IPS DF 6.9 (cell line): ENCODE data around the gene BEST1.

Source experiments
- DNase-seq: peaks from one replicate; pipeline ENCODE4 v3.0.0-alpha.2; 2013; ENCODE audit warnings: low read depth, low spot score
- H3K27ac ChIP-seq: one replicate; pipeline ENCODE4 v1.5.1; 2013; ENCODE audit warnings: low read length, control low read depth
- H3K27me3 ChIP-seq: 2 replicates; pipeline ENCODE4 v1.6.1; 2013; ENCODE audit warnings: mild to moderate bottlenecking, low read length; ENCODE audit not compliant: control insufficient read depth, insufficient read depth
- H3K36me3 ChIP-seq: 2 replicates; pipeline ENCODE4 v1.6.1; 2013; ENCODE audit warnings: low read length; ENCODE audit not compliant: control insufficient read depth, insufficient read depth
- H3K4me1 ChIP-seq: 2 replicates; pipeline ENCODE4 v1.6.1; 2013; ENCODE audit warnings: low read length; ENCODE audit not compliant: control insufficient read depth, insufficient read depth
- H3K4me3 ChIP-seq: 2 replicates; pipeline ENCODE4 v1.5.1; 2013; ENCODE audit warnings: mild to moderate bottlenecking, low read length
- H3K9me3 ChIP-seq: 2 replicates; pipeline ENCODE4 v1.6.1; 2013; ENCODE audit warnings: low read length, inconsistent platforms; ENCODE audit not compliant: control insufficient read depth, insufficient read depth
- WGBS: extraction: QIAGEN DNeasy Blood & Tissue Kit; methylation state at CpG from one replicate; pipeline ENCODE4 v1.1.7; 2013; ENCODE audit warnings: mixed read lengths, missing lambda C conversion rate; ENCODE audit not compliant: insufficient read length, insufficient coverage; 5-methylcytosine and 5-hydroxymethylcytosine counted together

The BEST1 gene

GRCh38 chr11:61950035-61950547, at the start of gene BEST1:
BEST1 (plus strand) TSS chr11:61950351; CDS start chr11:61951807, 1,456 bp downstream.
- no peaks in the 10 kb centered on the region for H3K9me3 ChIP-seq
- no peaks in the 10 kb centered on the region for H3K27me3 ChIP-seq
- H3K4me1 ChIP-seq, result peaks cover 2% of the 10 kb centered on the region
- DNase-seq, result no peak
- WGBS, result no CpG with 5 or more reads among the region's 8 CpGs
- H3K27ac ChIP-seq, result no peak within 1 kb of the TSS
- no peak within 1 kb of the TSS for H3K4me3 ChIP-seq
- H3K36me3 ChIP-seq, result no peaks in the 10 kb centered on the region

- no peak for DNase-seq
- no CpG with 5 or more reads among the region's 10 CpGs for WGBS
- Histone ChIP-seq H3K4me1 (0 out of 2 replicates have a peak, but pooled peaks cover 2% of the 10 kb centered on the region), H3K9me3 (no peaks in the 10 kb centered on the region), H3K4me3 (no peak overlapping the region), H3K36me3 (no peaks in the 10 kb centered on the region; the same call in 1 of the 2 replicates), H3K27ac (no peak overlapping the region), H3K27me3 (no peaks in the 10 kb centered on the region)
Measured at GRCh38 chr11:61901397-61901796, 48.8 kb upstream of the BEST1 start.

GRCh38 chr11:61902313-61902712, 47.8 kb upstream of the BEST1 start:
- WGBS, result no CpG with 5 or more reads among the region's 11 CpGs
- H3K36me3 ChIP-seq, result no peaks in the 10 kb centered on the region; the same call in 1 of the 2 replicates

GRCh38 chr11:61903845-61904244, 46.3 kb upstream of the BEST1 start:
- Histone ChIP-seq H3K27me3 (no peaks in the 10 kb centered on the region), H3K27ac (no peak overlapping the region), H3K4me1 (no peaks in the 10 kb centered on the region), H3K36me3 (no peaks in the 10 kb centered on the region), H3K9me3 (no peaks in the 10 kb centered on the region), H3K4me3 (no peak overlapping the region)
- WGBS, result no CpG with 5 or more reads among the region's 3 CpGs
- DNase-seq, result no peak

More at GRCh38 chr11:61902313-61902712, 47.8 kb upstream of the BEST1 start:
- no peak for DNase-seq
- Histone ChIP-seq H3K4me3 (no peak overlapping the region), H3K4me1 (0 out of 2 replicates have a peak, but pooled peaks cover under 1% of the 10 kb centered on the region), H3K27me3 (no peaks in the 10 kb centered on the region), H3K27ac (no peak overlapping the region), H3K9me3 (no peaks in the 10 kb centered on the region)

DNA sequence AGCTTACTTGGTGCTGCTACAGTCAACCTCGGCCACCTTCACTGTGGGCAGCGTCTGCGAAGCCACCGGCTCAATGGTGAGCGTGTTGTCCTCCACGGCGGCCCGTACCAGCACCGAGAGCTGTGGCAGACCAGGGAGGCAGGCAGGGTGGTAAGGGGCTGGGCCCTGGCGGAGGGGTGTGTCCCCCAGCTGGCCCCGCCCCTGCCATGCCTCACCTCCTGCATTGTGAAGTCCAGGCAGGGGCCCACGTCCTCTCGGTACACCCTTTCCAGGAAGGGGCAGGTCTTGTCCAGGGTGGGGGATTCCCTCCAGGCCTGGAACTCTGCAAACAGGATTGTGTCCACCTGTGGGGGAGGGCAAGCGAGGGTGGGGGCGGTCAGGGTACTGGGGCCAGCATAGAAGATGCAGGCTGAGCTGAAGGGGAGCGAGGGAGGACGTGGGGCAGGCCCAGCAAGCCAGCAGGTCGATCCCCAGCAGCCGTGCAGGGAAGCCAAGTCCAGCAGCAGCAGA, 45.6 kb upstream of the BEST1 start:
- Histone ChIP-seq H3K36me3 (no peaks in the 10 kb centered on the region), H3K27me3 (no peaks in the 10 kb centered on the region), H3K4me1 (no peaks in the 10 kb centered on the region), H3K4me3 (no peak overlapping the region; the same call in 1 of the 2 replicates), H3K9me3 (no peaks in the 10 kb centered on the region), H3K27ac (no peak overlapping the region)
- no CpG with 5 or more reads among the region's 19 CpGs for WGBS
- no peak for DNase-seq

DNA sequence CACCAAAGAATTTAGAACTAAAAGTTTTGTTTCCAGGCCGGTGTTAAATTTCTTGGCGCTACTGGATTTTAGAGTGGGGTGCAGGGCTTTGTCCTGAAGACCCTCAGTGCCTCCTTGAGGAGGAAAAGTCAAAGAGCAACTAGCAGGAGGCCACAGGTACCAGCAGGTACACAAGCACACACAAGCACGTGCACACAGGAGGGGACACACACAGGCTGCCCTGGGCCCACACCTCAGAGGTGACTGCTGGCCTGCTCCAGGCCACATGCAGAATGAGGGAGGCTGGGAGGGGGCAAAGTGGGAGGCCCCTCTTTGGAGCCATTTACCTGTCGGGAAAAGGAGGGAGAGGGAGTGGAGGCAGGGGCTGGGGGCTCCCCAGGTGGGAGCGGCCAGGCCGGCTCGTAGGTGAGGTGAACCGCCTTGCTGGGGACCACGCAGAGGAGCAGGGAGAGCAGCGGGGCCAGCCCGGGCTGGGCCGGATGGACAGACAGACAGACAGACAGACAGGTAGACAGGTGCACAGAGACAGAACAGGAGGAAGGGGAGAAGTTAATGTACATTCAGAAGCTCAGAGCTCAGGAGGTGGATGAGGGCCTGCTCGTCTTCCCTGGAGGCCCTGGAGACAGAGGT, 45.0 kb upstream of the BEST1 start:
- no peak overlapping the region for H3K27ac ChIP-seq
- H3K36me3 ChIP-seq, result no peaks in the 10 kb centered on the region
- no peaks in the 10 kb centered on the region for H3K4me1 ChIP-seq
- WGBS, result no CpG with 5 or more reads among the region's 13 CpGs
- no peak overlapping the region for H3K4me3 ChIP-seq
- H3K9me3 ChIP-seq, result no peaks in the 10 kb centered on the region
- DNase-seq, result no peak
- no peaks in the 10 kb centered on the region for H3K27me3 ChIP-seq

DNA sequence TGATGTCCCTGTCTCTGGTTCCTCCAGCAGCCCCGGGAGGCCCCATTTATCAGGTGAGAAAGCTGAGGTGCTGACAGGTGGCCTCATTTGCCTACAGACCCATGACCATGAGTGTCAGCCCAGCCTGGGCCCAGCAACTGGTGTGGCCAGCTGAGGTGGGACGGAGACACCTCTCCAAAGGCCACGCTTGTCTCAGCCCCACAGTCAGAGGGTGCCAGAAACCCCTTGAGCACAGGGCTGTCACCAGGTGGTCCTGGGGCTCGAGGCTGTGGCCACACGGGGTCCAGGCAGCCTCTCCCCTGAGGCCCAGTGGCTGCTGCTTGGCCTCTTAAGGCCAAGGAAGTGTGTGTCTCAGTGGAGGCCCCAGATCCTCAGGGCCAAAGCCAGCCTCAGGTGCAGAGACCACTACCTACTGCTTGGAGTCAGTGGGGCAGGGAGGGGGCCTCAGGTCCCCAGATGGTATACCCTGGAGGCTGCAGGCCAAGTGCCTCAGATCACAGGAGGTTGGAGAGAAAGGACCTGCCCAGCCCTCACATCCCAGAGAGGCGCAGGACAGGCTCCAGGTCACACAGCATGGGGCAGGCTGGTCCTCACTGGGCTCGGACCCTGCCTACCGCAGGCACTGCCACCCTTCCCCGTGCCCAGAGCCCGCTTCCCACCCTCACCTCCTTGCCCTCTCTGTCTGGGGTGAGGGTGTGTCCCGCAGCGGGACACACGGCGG, 44.2 kb upstream of the BEST1 start:
- WGBS, result no CpG with 5 or more reads among the region's 14 CpGs
- H3K4me1 ChIP-seq, result no peaks in the 10 kb centered on the region
- no peak overlapping the region for H3K27ac ChIP-seq
- no peak for DNase-seq
- no peaks in the 10 kb centered on the region for H3K27me3 ChIP-seq
- H3K4me3 ChIP-seq, result no peak overlapping the region
- no peaks in the 10 kb centered on the region for H3K36me3 ChIP-seq
- H3K9me3 ChIP-seq, result no peaks in the 10 kb centered on the region

DNA sequence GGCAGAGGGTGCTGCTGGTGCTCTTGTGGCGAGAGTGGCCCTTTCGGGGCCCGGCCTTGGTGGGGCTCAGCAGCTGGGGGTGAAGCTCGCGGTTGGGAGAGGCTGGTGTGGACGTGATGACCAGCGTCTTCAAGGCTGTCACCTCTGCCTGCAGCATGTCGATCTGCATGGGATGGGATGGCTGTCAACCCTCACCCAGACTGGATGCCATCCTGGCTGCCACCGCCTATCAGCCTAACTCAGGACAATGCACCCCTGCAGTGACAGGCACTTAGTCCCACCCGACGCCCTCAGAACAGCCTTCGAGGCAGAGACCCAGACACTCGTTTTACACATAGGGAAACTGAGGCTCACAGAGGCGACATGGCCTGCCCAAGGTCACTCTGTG, 43.6 kb upstream of the BEST1 start:
- Histone ChIP-seq H3K36me3 (no peaks in the 10 kb centered on the region), H3K27me3 (no peaks in the 10 kb centered on the region)
- DNase-seq, result no peak

DNA sequence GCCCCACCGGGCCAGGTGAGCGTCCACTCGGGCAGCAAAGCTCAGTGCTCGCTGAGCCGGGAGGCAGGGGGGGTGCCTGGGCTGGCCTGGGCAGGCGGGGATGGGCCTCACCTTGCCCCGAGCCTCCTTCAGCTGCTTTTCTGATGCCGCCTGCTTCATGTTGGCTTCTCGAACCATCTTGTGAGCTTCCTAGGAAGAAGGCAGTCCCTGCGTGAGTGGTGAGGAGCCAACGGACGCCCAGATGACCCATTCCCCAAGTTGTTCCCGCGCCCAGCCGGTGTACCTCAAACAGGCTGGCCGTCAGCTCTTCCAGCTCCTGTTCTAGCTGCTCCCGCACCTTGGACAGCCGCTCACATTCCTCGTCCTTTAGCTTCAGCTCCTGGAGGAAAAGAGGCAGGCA, 42.9 kb upstream of the BEST1 start:
- WGBS, result no CpG with 5 or more reads among the region's 19 CpGs
- Histone ChIP-seq H3K36me3 (no peaks in the 10 kb centered on the region), H3K27me3 (no peaks in the 10 kb centered on the region), H3K4me3 (no peak overlapping the region), H3K9me3 (no peaks in the 10 kb centered on the region), H3K27ac (no peak overlapping the region), H3K4me1 (no peaks in the 10 kb centered on the region)
- DNase-seq, result no peak

More for the DNA sequence above, 43.6 kb upstream of the BEST1 start:
- H3K4me1 ChIP-seq, result no peaks in the 10 kb centered on the region
- no peak overlapping the region for H3K27ac ChIP-seq
- WGBS, result no CpG with 5 or more reads among the region's 14 CpGs
- no peak overlapping the region for H3K4me3 ChIP-seq
- H3K9me3 ChIP-seq, result no peaks in the 10 kb centered on the region

DNA sequence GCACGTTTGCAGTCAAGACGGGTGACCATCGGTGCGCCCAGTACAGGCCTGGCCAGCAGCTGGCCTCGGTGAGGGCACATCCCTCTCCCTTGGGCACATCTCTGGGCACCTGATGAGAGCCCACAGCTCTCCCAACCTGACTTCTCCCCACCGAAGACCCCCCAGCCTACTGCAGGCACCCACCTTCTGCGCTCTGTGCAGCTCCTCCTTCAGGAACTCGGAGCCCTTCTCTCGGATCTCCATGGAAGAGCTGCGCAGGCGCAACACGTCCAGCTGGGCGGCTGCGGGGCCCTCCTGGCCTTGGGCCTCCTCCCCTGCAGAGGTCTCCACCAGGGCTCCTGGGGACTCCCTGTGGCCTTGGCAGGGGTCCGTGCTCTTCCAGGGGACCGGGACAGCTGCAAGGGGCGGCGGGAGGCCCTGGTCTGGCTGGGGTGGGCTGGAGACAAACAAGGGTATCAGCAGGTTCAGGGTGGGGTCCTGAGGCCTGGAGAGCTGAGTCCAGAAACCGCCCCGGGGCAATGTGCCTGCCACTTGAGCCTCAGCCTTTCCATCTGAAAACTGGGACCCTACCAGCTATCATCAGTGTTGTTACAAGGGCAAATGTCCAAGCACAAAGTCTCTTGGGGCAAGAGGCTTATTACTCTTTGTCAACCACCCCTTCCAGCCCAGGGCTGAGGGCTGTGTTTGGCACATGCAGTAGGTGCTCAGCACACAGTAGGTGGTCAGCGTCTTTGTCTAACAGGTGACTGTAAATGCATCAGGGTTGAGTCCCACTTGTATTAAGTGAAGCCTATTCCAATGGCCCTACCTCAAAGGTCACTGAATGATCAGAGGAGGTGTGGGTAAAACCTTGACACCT, 42.1 kb upstream of the BEST1 start:
- H3K27me3 ChIP-seq, result no peaks in the 10 kb centered on the region
- H3K4me3 ChIP-seq, result no peak overlapping the region
- no peak for DNase-seq
- no peaks in the 10 kb centered on the region for H3K36me3 ChIP-seq
- no CpG with 5 or more reads among the region's 21 CpGs for WGBS
- H3K9me3 ChIP-seq, result no peaks in the 10 kb centered on the region
- H3K27ac ChIP-seq, result no peak overlapping the region
- no peaks in the 10 kb centered on the region for H3K4me1 ChIP-seq
